Bronchus fibroblast of lung (primary cell): Measurements from ENCODE around the gene KRT35. TPM values are rescaled to one million over a fixed set of nuclear protein-coding genes. Genes with fewer than 3 reads are reported as not detected.

Experiments used
- total RNA-seq: library from RNA; depleted of rRNA; stranded (reverse); fragments of >200 nt; gene quantifications from 2 replicates; pipeline ENCODE4 v1.2.3, GENCODE V29; 2015

Gene KRT35
- not detected in 2 replicates for total RNA-seq

DNA sequence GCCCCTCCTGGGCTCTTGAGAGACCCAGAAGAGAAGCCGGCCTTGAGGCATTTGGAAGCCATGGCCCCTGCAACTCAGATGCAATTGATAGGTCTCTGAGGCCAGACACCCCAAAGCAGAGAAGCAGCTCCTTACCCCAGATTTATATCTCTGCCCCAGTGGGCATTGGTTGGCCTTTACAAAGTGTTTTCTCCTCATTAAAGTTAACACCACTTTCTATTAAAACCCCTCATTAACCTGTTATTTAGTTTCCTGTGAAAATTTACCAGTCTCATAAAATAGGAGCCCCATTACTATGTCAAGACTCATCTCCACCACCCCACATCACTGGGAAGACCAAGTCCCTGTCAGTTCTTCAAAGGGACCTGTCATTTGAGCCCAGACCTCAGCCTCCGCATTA, at the start of gene KRT35:
Gene KRT35, minus strand, starts transcription at position 116 of the 400 bp plus-strand sequence. Its CDS starts 54 bp downstream, at position 62.

GRCh38 chr17:41518789-41519449, 38.0 kb upstream of the KRT35 start, which contains the start of gene KRT15:
Gene KRT15, minus strand, starts transcription at chr17:41518890. Its CDS starts 63 bp downstream, at chr17:41518827.

DNA sequence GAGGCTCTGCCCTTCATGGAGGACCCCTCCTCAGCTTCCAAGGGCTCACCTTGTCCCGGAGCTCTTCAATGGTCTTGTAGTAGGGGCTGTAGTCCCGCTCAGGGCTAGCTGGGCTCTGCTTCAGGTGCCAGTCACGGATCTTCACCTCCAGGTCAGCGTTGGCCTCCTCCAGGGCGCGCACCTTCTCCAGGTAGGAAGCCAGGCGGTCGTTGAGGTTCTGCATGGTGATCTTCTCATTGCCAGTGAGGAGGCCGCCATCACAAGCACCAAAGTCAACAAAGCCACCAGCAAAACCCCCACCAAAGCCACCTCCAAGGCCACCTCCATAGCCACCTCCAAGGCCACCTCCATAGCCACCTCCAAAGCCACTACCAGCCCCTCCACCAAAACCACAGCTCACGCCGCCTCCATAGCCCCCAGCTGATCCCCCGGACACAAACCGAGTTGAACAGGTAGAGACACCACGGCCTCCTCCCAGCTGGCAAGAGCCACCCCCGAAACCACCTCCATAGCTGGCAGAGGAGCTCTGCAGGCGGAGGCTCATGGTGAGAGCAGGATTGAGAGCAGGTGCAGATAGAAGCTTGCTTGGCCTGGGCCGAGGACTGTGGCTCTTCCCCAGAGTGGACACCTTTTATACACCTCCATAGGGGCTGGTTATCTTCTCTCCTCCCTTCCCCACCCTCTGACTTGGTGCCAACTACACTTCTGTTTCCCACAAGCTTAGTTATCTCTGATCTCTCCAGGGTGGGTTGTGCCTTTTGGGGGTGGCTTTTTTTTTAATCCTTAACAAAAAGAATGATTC, 24.3 kb upstream of the KRT35 start, which contains the start of gene KRT13:
Gene KRT13, minus strand, starts transcription at position 606 of the 802 bp plus-strand sequence. Its CDS starts 62 bp downstream, at position 544.

DNA sequence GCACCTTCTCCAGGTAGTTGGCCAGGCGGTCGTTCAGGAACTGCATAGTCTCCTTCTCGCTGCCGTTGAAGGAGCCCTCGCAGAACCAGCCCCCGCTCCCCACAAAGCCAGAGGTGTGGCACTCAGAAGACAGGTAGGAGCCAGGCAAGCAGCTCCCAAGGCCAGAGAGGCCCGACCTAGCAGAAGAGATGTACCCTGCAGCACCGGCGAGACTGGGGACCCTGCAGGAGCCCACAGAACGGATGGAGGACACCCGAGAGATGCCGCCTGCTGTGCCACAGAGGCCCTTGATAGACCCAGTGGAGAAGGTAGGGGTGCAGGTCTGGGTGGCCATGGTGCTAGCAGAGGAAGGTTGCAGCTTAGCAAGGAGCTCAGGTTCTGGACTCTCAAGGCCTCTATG, 8.6 kb upstream of the KRT35 start, which contains the start of gene KRT36:
Gene KRT36, minus strand, starts transcription at position 380 of the 400 bp plus-strand sequence. Its CDS starts 46 bp downstream, at position 334.

DNA sequence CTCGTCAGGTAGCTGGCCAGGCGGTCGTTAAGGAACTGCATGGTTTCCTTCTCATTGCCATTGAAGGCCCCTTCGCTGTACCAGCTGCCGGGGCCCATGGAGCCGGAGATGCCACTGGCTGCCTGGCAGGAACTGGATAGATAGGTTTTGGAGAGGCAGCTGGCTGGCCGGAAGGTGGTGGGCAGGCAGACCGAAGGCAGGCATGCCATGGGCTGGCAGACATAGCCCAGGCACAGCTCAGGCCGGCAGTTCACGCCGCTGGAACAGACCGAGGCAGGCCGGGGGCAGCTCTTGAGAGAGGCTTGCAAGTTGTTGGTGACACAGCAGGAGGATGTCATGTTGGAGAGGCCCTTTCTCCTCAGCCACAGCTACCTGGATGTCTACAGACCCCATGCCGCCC, 14.0 kb downstream of the KRT35 start, which contains the start of gene KRT32:
Gene KRT32, minus strand, starts transcription at position 399 of the 400 bp plus-strand sequence. Its CDS starts 61 bp downstream, at position 338.

GRCh38 chr17:41440531-41441033, 40.4 kb downstream of the KRT35 start, which contains the start of gene KRT38:
Gene KRT38, minus strand, starts transcription at chr17:41440983. Its CDS starts 62 bp downstream, at chr17:41440921.

Other genes with a start within 250 kb of the KRT35 start
- gene KRTAP9-3, start 248.7 kb downstream of the KRT35 start, total RNA-seq, result not detected in 2 replicates
- gene KRTAP9-8, start 243.2 kb downstream of the KRT35 start, total RNA-seq, result not detected in 2 replicates
- not detected in 2 replicates for gene KRTAP9-4, start 231.5 kb downstream of the KRT35 start, total RNA-seq
- not detected in 2 replicates for gene KRTAP9-9, start 225.8 kb downstream of the KRT35 start, total RNA-seq
- gene KRTAP9-6, start 215.8 kb downstream of the KRT35 start, total RNA-seq, result not detected in 2 replicates
- gene KRTAP9-7, start 205.5 kb downstream of the KRT35 start, total RNA-seq, result not detected in 2 replicates
- not detected in 2 replicates for gene KRTAP29-1, start 178.3 kb downstream of the KRT35 start, total RNA-seq
- gene KRTAP16-1, start 171.8 kb downstream of the KRT35 start, total RNA-seq, result not detected in 2 replicates
- not detected in 2 replicates for gene KRTAP17-1, start 165.4 kb downstream of the KRT35 start, total RNA-seq
- gene KRT33A, start 130.3 kb downstream of the KRT35 start, total RNA-seq, result not detected in 2 replicates
- not detected in 2 replicates for gene KRT33B, start 111.3 kb downstream of the KRT35 start, total RNA-seq
- 0.89 and 1.0 TPM in 2 replicates for gene KRT34, start 98.8 kb downstream of the KRT35 start, total RNA-seq
- not detected in 2 replicates for gene KRT31, start 83.5 kb downstream of the KRT35 start, total RNA-seq
- gene KRT37, start 56.6 kb downstream of the KRT35 start, total RNA-seq, result not detected in 2 replicates
- not detected in 2 replicates for gene KRT38, start 40.2 kb downstream of the KRT35 start, total RNA-seq
- not detected in 2 replicates for gene KRT32, start 13.8 kb downstream of the KRT35 start, total RNA-seq
- not detected in 2 replicates for gene KRT36, start 8.8 kb upstream of the KRT35 start, total RNA-seq
- gene KRT13, start 24.5 kb upstream of the KRT35 start, total RNA-seq, result not detected in 2 replicates
- 0.45 and 0.67 TPM in 2 replicates for gene KRT15, start 37.7 kb upstream of the KRT35 start, total RNA-seq
- gene KRT19, start 47.2 kb upstream of the KRT35 start, total RNA-seq, result 14.7 and 16.1 TPM in 2 replicates
- gene KRT9, start 90.9 kb upstream of the KRT35 start, total RNA-seq, result not detected in 2 replicates
- not detected in 2 replicates for gene KRT14, start 105.7 kb upstream of the KRT35 start, total RNA-seq
- gene KRT16, start 131.6 kb upstream of the KRT35 start, total RNA-seq, result not detected in 2 replicates
- gene KRT17, start 143.4 kb upstream of the KRT35 start, total RNA-seq, result 0.89 and 3.7 TPM in 2 replicates
- 86.2 and 95.7 TPM in 2 replicates for gene EIF1, start 207.7 kb upstream of the KRT35 start, total RNA-seq
- gene GAST, start 231.2 kb upstream of the KRT35 start, total RNA-seq, result not detected in 2 replicates